GM08714 (cell line): ENCODE data around the gene ATP2C1.
A peak's percentile ranks its signal among the peaks of the same experiment; 100 is the strongest.
"Not testable (repeated sequence)": the region's sequence is repeated elsewhere in the genome, so short reads cannot be mapped to it uniquely, and the experiment has no call there.

Source experiments
- H3K4me3 ChIP-seq: fragments of 200-500 bp; sonication (Bioruptor generic); 2 replicates; pipeline ENCODE4 v1.5.1; 2014; ENCODE audit warnings: mild to moderate bottlenecking, low read length, inconsistent platforms
- ZNF274 ChIP-seq: IDR thresholded peaks from 2 replicates; pipeline ENCODE4 v1.6.1; 2012; ENCODE audit warnings: mild to moderate bottlenecking, low read depth, low read length

The ATP2C1 gene

DNA sequence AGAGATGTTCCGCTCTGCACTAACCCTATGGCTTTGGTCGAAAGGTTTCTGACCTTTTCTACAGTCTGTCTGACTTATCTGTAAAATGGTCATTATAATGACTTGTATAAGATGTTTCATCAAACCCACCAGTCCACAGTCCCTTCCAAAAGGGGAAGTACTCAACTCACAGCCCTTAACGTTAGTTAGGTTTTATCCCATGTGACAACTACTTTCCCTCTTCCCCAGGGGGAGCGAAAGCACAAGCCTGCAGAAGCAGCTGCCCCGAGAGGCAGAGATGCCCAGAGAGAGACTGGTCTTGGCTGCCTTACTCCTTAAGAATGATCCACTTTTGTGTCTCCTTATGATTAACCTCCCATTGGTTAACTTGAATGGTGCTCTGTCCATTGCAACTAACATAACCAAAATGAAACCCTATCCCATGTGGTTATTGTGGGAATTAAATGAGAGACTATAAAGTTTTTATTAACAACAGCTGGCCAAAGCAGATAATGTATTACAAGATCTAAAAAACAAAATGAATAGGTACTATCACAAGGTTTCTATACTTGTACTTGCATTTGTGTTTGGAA, 126.3 kb downstream of the ATP2C1 start:
- no peak overlapping the region for H3K4me3 ChIP-seq
- TF ChIP-seq ZNF274 = no peak

DNA sequence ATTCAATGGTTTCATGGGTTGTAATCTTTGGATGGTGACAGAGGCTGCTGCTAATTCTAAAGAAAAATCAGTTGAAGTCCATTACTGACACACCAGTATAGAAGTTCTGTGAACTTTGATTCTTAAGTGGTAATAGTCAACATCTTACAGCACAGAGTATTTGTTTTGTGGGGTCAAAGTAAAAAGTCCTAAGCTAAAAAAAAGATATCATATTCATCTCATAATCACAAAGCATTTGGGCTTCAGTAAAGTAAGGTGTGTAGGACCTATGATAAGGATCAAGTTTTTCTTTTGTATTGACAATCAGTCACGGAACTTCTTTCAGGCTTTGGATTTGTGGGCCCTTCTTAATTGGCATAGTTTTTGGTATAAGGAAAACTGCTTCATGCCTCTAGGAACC, 131.7 kb downstream of the ATP2C1 start:
- no peak for TF ChIP-seq ZNF274
- H3K4me3 ChIP-seq = peak overlapping the region; percentile 65

DNA sequence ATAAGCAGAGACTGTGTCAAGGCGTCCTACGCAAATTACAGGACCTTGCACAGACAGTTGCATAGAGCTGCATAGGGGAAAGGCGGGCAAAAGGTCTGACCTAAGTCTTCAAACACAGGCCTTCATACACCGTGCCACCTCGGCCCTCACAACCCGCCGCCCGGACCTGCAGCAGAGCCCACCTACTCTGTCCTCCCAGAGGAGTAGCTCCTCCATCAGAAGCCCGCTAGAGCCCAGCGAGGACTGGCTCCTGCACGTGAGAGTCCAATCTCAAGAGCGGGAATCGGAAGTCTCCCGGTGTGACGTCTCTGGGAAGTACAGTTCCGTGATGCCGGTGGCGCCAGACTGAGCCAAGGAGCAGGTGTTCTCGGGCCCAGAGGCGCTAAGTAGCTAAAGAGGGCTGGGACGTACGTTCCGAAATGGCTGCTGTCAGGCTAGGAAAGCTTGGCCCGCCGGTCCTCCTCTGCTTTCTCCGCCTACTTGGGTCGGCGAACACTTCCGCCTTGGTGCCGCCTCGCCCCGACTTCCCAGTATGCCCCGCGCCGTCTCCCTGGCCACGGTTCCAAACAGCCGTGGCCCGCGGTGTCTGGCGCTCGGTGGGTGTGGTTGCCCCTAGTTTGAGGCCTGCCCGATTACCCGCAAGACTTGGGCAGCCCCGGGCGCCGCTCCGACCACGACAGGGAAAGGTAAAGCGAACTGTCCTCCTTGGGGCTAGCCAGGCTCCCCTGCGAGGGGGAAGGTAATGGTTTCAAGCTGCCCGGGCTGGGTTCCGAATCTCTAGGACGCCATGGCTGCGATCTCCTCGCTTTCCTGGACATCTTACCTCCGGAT, 132.7 kb downstream of the ATP2C1 start, which contains the start of the genes ASTE1 and NEK11:
Gene ASTE1, minus strand, starts transcription at position 505 of the 831 bp plus-strand sequence. CDS start 1,519 bp downstream, outside the sequence.
Gene NEK11, plus strand, starts transcription at position 557 of the 831 bp plus-strand sequence. CDS start 2,832 bp downstream, outside the sequence.
- no peak for TF ChIP-seq ZNF274
- H3K4me3 ChIP-seq = peak within 1 kb of the TSS; percentile 65

DNA sequence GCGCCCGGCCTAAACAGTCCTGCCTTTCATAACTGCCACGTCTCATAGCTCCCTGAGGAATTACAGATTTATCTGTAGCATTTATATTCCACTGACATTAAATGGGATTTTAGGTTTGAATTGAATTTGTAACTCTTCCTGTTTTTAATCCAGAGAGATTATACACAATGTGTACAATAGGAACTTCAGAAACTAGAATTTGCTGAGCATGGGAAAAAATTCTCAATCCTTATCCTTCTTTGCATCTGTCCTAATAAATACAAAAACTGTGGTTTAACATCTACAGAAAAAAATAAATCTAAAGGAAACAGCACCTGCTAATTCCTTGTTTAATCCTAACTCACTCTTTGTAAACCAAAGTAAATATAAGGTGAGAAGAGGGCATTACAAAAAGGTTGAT, 135.0 kb downstream of the ATP2C1 start:
- H3K4me3 ChIP-seq = no peak overlapping the region
- no peak for TF ChIP-seq ZNF274

DNA sequence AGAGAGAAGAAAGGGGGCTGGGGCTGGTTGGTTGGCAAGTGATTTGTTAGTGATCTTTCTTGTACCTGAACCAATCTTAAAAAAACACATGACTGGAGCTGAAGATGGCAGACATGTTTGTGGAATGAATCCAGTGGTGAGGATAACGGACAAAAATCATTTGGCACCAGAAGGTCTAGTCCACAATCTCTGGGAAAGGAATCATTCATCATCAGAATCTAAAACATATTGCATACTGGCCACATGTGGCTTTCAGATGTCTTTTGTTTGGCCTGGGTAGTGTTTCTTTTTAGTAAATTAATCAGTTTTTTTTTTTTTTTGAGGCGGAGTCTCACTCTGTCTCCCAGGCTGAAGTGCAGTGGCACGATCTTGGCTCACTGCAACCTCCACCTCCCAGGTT, 137.8 kb downstream of the ATP2C1 start:
- TF ChIP-seq ZNF274 = no peak
- H3K4me3 ChIP-seq = no peak overlapping the region

DNA sequence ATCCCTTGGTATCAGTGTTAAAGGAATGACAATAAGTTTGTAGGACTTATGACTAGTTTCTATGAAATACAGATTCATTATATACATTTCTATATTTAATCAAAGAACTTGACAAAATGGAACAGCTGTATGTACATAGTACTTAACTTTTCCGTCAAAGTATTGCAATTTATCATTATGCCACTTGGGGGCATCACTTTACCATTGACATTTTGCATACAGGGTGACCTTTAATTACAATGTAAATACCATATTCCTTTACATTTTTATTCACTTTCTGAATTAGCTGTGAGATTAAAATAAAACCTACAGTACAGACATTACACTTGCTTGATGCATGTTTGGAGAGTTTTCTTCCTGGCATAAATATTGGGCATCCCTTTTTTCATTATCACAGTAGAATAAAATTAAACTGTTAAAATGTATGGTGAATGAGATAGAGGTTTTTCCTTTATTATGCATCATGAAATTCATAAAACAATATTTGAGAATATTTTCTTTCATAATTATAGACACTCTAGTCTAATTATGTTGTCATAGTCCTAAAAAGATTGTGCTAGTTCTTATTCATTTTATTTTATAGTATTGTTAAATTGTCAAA, 139.7 kb downstream of the ATP2C1 start:
- no peak overlapping the region for H3K4me3 ChIP-seq
- TF ChIP-seq ZNF274 = no peak

DNA sequence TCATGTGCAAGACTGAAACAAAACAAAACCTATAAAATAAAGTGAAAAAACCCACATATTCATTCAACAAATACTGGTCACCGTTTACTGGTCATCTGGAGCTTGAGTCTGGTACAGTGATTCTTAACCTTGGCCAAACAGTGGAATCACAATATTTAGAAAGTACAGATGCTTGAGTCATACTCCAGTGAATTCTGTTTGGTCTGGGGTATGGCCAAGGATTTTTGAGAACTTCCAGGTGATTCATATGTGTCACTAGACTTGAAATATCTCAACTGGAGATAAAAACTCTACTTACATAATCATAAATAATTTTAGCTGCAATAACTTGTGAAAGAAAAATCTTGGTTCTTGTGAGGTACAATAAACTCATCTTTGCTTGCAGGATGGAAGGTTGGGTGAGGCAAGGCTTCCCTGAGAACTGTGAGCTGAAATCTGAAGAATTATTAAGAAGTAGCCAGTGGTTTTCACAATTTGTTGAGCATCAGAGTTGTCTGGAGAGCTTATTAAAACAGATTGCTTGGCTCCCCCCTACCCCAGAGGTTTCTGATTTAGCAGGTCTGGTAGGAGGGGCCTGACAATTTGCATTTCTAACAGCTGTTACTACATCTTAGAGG, 142.4 kb downstream of the ATP2C1 start:
- no peak overlapping the region for H3K4me3 ChIP-seq
- TF ChIP-seq ZNF274 = no peak

DNA sequence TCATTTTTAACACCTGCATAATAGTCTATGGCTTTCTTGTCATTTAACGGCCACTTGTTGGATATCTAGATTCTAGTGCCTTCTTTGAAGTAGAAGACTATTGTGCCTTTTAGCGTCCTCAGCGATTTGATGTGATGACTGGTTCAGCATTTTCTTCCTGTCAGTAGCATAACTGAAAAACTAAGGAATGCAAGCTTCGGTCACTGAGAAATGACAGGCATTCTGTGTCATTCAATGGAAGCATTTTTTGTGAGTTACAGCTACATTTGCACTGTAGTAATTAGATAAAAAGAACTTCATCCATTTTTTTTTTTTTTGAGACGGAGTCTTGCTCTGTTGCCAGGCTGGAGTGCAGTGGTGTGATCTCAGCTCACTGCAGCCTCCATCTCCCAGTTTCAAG, 143.1 kb downstream of the ATP2C1 start:
- no peak overlapping the region for H3K4me3 ChIP-seq
- no peak for TF ChIP-seq ZNF274

DNA sequence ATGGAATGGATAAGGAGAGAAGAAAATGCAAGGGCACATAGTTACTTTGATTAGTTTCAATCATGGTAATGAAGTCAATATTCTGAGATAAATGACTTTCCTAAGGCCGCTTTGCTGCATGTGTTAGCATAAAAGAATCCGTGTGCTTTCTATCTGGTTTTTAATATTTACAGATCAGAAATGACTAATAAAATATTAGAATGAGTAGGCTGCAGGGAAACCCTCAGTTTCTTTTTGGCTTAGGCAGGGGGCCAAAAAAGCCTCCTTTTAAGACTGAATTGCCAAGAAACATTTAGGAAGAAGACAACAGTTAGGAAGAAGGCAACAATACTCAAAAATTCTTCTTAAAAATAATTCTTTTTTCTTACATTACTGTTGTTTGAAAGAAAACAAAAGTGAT, 144.4 kb downstream of the ATP2C1 start:
- no peak overlapping the region for H3K4me3 ChIP-seq
- TF ChIP-seq ZNF274 = no peak

DNA sequence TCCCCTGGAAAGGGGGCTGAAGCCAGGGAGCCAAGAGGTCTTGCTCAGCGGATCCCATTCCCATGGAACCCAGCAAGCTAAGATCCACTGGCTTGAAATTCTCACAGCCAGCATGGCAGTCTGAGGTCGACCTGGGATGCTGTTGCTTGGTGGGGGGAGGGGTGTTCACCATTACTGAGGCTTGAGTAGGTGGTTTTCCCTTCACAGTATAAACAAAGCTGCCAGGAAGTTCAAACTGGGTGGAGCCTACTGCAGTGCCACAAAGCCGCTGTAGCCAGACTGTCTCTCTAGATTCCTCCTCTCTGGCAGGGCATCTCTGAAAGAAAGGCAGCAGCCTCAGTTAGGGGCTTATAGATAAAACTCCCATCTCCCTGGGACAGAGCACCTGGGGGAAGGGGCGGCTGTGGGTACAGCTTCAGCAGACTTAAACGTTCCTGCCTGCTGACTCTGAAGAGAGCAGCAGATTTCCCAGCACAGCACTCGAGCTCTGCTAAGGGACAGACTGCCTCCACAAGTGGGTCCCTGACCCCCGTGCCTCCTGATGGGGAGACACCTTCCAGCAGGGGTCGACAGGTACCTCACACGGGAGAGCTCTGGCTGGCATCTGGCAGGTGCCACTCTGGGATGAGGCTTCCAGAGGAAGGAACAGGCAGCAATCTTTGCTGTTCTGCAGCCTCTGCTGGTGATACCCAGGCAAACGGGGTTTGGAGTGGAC, 148.5 kb downstream of the ATP2C1 start:
- H3K4me3 ChIP-seq = not testable (repeated sequence)

DNA sequence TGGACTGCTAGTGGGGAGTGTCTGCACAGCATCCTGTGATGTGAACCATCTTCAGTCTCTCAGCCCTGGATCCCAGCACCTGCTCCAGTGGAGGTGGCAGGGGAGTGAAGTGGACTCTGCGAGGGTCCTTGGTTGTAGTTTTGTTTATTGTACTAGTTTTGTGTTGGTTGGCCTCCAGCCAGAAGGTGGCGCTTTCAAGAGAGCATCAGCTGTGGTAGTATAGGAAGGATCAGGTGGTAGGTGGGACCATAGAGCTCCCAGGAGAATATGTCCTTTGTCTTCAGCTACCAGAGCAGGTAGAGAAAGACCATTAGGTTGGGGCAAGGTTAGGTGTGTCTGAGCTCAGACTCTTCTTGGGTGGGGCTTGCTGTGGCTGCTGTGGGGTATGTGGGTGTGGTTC, 153.7 kb downstream of the ATP2C1 start:
- H3K4me3 ChIP-seq = no peak overlapping the region
- no peak for TF ChIP-seq ZNF274

DNA sequence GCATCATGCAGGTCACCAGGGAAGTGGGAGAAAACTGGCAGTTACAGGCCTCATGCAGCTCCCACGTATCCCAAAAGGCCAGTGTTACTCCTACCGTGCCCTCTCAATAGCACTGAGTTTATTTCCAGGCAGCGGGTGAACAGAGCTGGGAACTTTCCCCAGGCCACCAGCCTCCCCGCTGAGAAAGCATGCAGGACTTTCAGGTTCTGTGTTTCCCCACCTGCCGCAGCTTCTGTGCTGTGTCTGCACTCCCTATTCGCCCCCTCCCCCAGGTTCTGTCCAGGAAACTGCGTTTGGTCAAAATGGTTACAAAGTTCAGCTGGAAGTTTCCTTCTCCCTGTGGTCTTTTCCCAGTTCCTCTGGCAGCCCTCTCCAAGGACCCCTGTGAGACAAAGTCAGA, 154.1 kb downstream of the ATP2C1 start:
- H3K4me3 ChIP-seq = no peak overlapping the region
- no peak for TF ChIP-seq ZNF274

DNA sequence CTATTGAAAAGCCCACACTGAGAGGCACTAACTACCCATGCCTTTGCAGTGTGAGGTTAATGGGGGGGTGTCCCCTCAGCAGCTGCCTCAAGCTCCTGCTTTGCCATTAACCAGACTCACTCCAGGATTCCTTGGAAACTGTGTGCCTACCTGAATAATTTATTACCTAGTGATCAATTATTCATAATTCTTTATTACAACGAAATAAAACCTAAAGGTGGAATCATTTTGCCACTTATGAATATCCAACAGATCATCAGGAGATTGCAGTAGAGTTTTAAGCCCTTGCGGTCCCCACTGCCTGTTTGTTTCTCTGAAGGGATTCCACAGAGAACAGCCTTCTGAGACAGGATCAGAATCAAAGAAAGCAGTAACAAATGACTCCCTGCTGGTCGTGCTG, 156.1 kb downstream of the ATP2C1 start:
- TF ChIP-seq ZNF274 = no peak
- no peak overlapping the region for H3K4me3 ChIP-seq

DNA sequence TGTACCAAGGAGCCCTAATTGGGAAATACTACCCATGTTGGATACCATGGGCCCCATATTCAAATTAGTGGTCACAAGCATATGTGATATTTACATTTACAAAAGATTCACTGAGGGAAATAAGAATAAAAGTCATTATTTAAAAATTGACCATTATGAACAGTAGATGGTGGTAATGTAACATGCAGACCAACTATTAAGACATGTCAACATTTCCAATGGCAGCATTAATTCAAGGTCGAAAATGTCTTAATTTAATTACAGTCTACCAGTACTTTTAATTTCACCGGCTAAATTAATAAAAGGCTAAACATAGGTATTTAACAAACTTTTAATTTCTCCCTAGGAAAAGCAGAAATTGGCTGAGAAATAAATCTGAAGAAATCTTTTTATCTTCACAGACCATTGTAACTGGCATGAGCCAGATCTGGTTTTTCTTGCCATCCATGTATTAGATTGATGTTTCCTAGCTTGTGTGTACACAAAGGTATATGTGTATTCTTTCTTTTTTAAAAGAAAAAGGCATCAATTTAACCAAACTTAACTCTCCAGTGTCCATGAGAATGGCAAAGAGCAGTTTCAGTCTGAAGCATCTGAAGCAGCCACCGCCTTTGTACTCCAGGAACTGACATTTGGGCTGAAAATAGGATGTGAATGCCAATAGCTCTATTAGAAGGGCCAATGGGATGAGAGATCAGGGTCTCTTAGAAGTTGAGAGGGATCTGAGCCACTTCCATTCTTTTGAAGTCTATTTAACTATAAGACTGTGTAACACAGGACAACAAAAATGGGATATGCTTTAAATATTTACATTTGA, 159.4 kb downstream of the ATP2C1 start:
- TF ChIP-seq ZNF274 = no peak
- H3K4me3 ChIP-seq = no peak overlapping the region
